PFSK-1 (cell line): Measurements from ENCODE around the gene PRDX1.

Source experiments
- FOXP2 ChIP-seq: optimal IDR thresholded peaks from 2 replicates; pipeline ENCODE3; 2011; ENCODE audit warnings: borderline replicate concordance, control low read depth, inconsistent platforms; ENCODE audit not compliant: insufficient read depth; ENCODE audit errors: extremely low read length, extremely low read depth
- POLR2AphosphoS5 ChIP-seq: IDR thresholded peaks from 2 replicates; pipeline ENCODE4 v1.6.1; 2012; ENCODE audit warnings: low read depth, mild to moderate bottlenecking, control low read depth, low read length, moderate library complexity
- REST ChIP-seq, 2 experiments: IDR thresholded peaks; 2 replicates each; pipeline versions ENCODE4 v1.6.1 to v1.8.0; 2011 to 2012; ENCODE audit warnings: low read depth in 2 of 2, low read length in 2 of 2, control low read depth in 1 of 2, inconsistent platforms in 1 of 2, mild to moderate bottlenecking in 1 of 2, moderate library complexity in 1 of 2; ENCODE audit not compliant: insufficient read depth in 1 of 2
- SIN3A ChIP-seq: IDR thresholded peaks from 2 replicates; pipeline ENCODE4 v1.6.1; 2012; ENCODE audit warnings: mild to moderate bottlenecking, low read length, moderate library complexity, borderline replicate concordance; ENCODE audit not compliant: insufficient read depth

GRCh38 chr1:45507195-45507594 lies 14.5 kb downstream of the PRDX1 start:
- no peak for TF ChIP-seq POLR2AphosphoS5
- TF ChIP-seq REST (IDR thresholded peaks at IDR 0.05; ENCODE audit: insufficient read depth in 1 of 2, low read depth in 2 of 2, low read length in 2 of 2) = no peak
- no peak for TF ChIP-seq SIN3A
- no peak for TF ChIP-seq FOXP2
